Neural cell (in vitro differentiated cells): ENCODE results near the gene BANF1.

Experiments
- CTCF ChIP-seq: fragments of 450-650 bp; IDR thresholded peaks from 2 replicates; pipeline ENCODE4 v1.5.1; 2014; ENCODE audit warnings: antibody characterized with exemption, mild to moderate bottlenecking, moderate library complexity; ENCODE audit not compliant: poor library complexity, severe bottlenecking
- EP300 ChIP-seq: fragments of 450-650 bp; conservative IDR thresholded peaks from 2 replicates; pipeline ENCODE4 v1.6.1; 2014; ENCODE audit warnings: antibody characterized with exemption, mild to moderate bottlenecking, moderate library complexity; ENCODE audit not compliant: poor library complexity, severe bottlenecking
- RAD21 ChIP-seq: fragments of 450-650 bp; conservative IDR thresholded peaks from 2 replicates; pipeline ENCODE4 v1.6.1; 2014; ENCODE audit warnings: antibody characterized with exemption, mild to moderate bottlenecking, moderate library complexity
- REST ChIP-seq: IDR thresholded peaks from 2 replicates; pipeline ENCODE4 v1.6.1; 2012; ENCODE audit warnings: borderline replicate concordance

DNA sequence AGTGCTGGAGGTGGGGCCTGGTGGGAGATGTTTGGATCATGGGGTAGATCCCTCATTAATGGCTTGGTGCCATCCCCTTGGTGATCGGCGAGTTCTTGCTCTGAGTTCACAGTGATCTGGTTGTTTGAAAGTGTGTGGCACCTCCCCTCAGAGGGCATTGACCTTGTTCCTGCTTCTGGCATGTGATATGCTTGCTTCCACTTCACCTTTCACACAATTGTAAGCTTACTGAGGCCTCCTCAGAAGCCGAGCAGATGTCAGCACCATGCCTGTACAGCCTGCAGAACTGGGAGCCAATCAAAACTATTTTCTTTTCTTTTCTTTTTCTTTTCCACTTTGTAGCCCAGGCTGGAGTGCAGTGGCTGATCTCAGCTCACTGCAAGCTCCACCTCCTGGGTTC lies 35.0 kb downstream of the BANF1 start:
- TF ChIP-seq EP300 (no peak), CTCF (no peak), RAD21 (no peak), REST (no peak)
